ENCODE measurements around the gene EHBP1. TPM values are rescaled to one million over a fixed set of nuclear protein-coding genes. Genes with fewer than 3 reads are reported as not detected.

Gene EHBP1
- total and polyA plus RNA-seq, 2 experiments from 2014 or later, result 27.2 to 47.9 TPM

DNA sequence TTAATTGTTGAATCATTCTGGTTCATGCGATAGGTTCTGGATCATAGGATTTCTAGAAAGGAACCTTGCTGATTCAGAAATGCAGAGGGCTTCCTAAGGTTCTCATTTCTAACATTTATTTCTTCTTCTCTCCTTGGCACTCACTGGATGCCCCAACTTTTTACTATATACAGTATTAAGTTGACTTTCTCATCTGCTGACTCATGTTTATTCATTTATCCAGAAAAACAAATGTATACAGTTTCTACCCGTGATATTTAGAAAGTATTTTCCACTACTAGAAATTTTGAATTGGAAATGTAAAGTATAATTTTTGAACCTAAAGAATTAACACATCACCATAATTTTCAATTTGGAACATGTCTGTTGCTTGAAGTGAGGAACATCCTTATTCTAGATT, 312.9 kb downstream of the EHBP1 start:
- no peaks in the 10 kb centered on the region for H3K27me3 ChIP-seq (ENCODE audit: insufficient read depth)
- H3K4me1 ChIP-seq (ENCODE audit: insufficient read depth), result peaks cover 6% of the 10 kb centered on the region
- no peaks in the 10 kb centered on the region for H3F3A ChIP-seq (replicated peaks; ENCODE audit: low read depth)
- H3K27ac ChIP-seq (ENCODE audit: low read depth), result no peak overlapping the region
- DNase-seq (ENCODE audit: low spot score) (no peak), ATAC-seq (no peak)
- no peak overlapping the region for H3K4me3 ChIP-seq
- no peaks in the 10 kb centered on the region for H3K79me2 ChIP-seq (replicated peaks; ENCODE audit: insufficient read depth)
- no peak overlapping the region for H2AFZ ChIP-seq
- no peaks in the 10 kb centered on the region for H3K36me3 ChIP-seq (ENCODE audit: insufficient read depth)
- no peaks in the 10 kb centered on the region for H3K36me3 Mint-ChIP-seq (ENCODE audit: low read depth)
- peaks cover 3% of the 10 kb centered on the region for H3K27me3 Mint-ChIP-seq (ENCODE audit: insufficient read depth, low read depth, poor library complexity)
- H3K4me1 Mint-ChIP-seq, result peaks cover 6% of the 10 kb centered on the region
- H3K9me2 ChIP-seq (ENCODE audit: insufficient read depth), result no peaks in the 10 kb centered on the region
- H3K27ac Mint-ChIP-seq, result no peak overlapping the region
- no peaks in the 10 kb centered on the region for H3K9me3 Mint-ChIP-seq
- no peak overlapping the region for H3K4me2 ChIP-seq
- H4K20me1 ChIP-seq (replicated peaks; ENCODE audit: insufficient read depth), result no peaks in the 10 kb centered on the region
- TF ChIP-seq POLR2AphosphoS5 (IDR thresholded peaks at IDR 0.05; ENCODE audit: low read depth) (no peak), ZNF331 (CRISPR knock-in tag; IDR thresholded peaks at IDR 0.05; ENCODE audit: low read depth) (no peak), EZH2 (IDR thresholded peaks at IDR 0.05; ENCODE audit: low read depth, unreplicated experiment) (no peak), ZNF114 (CRISPR knock-in tag; IDR thresholded peaks at IDR 0.05) (no peak), STAT1 (IDR thresholded peaks at IDR 0.05; ENCODE audit: unreplicated experiment) (no peak), NANOG (IDR thresholded peaks at IDR 0.05; ENCODE audit: borderline replicate concordance) (no peak), JUNB (IDR thresholded peaks at IDR 0.05; ENCODE audit: unreplicated experiment) (no peak), CREB1 (CRISPR knock-in tag; IDR thresholded peaks at IDR 0.05; ENCODE audit: low read depth) (no peak), EZH2phosphoT487 (IDR thresholded peaks at IDR 0.05; ENCODE audit: unreplicated experiment) (no peak)
- TF ChIP-seq, protein P1, sequence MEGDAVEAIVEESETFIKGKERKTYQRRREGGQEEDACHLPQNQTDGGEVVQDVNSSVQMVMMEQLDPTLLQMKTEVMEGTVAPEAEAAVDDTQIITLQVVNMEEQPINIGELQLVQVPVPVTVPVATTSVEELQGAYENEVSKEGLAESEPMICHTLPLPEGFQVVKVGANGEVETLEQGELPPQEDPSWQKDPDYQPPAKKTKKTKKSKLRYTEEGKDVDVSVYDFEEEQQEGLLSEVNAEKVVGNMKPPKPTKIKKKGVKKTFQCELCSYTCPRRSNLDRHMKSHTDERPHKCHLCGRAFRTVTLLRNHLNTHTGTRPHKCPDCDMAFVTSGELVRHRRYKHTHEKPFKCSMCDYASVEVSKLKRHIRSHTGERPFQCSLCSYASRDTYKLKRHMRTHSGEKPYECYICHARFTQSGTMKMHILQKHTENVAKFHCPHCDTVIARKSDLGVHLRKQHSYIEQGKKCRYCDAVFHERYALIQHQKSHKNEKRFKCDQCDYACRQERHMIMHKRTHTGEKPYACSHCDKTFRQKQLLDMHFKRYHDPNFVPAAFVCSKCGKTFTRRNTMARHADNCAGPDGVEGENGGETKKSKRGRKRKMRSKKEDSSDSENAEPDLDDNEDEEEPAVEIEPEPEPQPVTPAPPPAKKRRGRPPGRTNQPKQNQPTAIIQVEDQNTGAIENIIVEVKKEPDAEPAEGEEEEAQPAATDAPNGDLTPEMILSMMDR (conservative IDR thresholded peaks at IDR 0.05; ENCODE audit: low read depth in 2 of 2), result no peak
- TF ChIP-seq, protein P2, sequence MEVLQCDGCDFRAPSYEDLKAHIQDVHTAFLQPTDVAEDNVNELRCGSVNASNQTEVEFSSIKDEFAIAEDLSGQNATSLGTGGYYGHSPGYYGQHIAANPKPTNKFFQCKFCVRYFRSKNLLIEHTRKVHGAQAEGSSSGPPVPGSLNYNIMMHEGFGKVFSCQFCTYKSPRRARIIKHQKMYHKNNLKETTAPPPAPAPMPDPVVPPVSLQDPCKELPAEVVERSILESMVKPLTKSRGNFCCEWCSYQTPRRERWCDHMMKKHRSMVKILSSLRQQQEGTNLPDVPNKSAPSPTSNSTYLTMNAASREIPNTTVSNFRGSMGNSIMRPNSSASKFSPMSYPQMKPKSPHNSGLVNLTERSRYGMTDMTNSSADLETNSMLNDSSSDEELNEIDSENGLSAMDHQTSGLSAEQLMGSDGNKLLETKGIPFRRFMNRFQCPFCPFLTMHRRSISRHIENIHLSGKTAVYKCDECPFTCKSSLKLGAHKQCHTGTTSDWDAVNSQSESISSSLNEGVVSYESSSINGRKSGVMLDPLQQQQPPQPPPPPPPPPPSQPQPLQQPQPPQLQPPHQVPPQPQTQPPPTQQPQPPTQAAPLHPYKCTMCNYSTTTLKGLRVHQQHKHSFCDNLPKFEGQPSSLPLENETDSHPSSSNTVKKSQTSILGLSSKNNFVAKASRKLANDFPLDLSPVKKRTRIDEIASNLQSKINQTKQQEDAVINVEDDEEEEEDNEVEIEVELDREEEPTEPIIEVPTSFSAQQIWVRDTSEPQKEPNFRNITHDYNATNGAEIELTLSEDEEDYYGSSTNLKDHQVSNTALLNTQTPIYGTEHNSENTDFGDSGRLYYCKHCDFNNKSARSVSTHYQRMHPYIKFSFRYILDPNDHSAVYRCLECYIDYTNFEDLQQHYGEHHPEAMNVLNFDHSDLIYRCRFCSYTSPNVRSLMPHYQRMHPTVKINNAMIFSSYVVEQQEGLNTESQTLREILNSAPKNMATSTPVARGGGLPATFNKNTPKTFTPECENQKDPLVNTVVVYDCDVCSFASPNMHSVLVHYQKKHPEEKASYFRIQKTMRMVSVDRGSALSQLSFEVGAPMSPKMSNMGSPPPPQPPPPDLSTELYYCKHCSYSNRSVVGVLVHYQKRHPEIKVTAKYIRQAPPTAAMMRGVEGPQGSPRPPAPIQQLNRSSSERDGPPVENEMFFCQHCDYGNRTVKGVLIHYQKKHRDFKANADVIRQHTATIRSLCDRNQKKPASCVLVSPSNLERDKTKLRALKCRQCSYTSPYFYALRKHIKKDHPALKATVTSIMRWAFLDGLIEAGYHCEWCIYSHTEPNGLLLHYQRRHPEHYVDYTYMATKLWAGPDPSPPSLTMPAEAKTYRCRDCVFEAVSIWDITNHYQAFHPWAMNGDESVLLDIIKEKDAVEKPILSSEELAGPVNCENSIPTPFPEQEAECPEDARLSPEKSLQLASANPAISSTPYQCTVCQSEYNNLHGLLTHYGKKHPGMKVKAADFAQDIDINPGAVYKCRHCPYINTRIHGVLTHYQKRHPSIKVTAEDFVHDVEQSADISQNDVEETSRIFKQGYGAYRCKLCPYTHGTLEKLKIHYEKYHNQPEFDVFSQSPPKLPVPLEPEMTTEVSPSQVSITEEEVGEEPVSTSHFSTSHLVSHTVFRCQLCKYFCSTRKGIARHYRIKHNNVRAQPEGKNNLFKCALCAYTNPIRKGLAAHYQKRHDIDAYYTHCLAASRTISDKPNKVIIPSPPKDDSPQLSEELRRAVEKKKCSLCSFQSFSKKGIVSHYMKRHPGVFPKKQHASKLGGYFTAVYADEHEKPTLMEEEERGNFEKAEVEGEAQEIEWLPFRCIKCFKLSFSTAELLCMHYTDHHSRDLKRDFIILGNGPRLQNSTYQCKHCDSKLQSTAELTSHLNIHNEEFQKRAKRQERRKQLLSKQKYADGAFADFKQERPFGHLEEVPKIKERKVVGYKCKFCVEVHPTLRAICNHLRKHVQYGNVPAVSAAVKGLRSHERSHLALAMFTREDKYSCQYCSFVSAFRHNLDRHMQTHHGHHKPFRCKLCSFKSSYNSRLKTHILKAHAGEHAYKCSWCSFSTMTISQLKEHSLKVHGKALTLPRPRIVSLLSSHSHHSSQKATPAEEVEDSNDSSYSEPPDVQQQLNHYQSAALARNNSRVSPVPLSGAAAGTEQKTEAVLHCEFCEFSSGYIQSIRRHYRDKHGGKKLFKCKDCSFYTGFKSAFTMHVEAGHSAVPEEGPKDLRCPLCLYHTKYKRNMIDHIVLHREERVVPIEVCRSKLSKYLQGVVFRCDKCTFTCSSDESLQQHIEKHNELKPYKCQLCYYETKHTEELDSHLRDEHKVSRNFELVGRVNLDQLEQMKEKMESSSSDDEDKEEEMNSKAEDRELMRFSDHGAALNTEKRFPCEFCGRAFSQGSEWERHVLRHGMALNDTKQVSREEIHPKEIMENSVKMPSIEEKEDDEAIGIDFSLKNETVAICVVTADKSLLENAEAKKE (CRISPR knock-in tag; IDR thresholded peaks at IDR 0.05), result no peak
- TF ChIP-seq, protein P3, sequence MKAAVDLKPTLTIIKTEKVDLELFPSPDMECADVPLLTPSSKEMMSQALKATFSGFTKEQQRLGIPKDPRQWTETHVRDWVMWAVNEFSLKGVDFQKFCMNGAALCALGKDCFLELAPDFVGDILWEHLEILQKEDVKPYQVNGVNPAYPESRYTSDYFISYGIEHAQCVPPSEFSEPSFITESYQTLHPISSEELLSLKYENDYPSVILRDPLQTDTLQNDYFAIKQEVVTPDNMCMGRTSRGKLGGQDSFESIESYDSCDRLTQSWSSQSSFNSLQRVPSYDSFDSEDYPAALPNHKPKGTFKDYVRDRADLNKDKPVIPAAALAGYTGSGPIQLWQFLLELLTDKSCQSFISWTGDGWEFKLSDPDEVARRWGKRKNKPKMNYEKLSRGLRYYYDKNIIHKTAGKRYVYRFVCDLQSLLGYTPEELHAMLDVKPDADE (IDR thresholded peaks at IDR 0.05), result no peak
- TF ChIP-seq, protein P4, sequence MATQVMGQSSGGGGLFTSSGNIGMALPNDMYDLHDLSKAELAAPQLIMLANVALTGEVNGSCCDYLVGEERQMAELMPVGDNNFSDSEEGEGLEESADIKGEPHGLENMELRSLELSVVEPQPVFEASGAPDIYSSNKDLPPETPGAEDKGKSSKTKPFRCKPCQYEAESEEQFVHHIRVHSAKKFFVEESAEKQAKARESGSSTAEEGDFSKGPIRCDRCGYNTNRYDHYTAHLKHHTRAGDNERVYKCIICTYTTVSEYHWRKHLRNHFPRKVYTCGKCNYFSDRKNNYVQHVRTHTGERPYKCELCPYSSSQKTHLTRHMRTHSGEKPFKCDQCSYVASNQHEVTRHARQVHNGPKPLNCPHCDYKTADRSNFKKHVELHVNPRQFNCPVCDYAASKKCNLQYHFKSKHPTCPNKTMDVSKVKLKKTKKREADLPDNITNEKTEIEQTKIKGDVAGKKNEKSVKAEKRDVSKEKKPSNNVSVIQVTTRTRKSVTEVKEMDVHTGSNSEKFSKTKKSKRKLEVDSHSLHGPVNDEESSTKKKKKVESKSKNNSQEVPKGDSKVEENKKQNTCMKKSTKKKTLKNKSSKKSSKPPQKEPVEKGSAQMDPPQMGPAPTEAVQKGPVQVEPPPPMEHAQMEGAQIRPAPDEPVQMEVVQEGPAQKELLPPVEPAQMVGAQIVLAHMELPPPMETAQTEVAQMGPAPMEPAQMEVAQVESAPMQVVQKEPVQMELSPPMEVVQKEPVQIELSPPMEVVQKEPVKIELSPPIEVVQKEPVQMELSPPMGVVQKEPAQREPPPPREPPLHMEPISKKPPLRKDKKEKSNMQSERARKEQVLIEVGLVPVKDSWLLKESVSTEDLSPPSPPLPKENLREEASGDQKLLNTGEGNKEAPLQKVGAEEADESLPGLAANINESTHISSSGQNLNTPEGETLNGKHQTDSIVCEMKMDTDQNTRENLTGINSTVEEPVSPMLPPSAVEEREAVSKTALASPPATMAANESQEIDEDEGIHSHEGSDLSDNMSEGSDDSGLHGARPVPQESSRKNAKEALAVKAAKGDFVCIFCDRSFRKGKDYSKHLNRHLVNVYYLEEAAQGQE (IDR thresholded peaks at IDR 0.05; ENCODE audit: unreplicated experiment), result no peak
- no peak overlapping the region for H3K4me3 Mint-ChIP-seq

All from GM23338 (cell line).